GM12878 (cell line): ENCODE data around the gene SCGB3A1. TPM values are rescaled to one million over a fixed set of nuclear protein-coding genes. Genes with fewer than 3 reads are reported as not detected.

Experiments
- ATAC-seq: fragments of 200-7000 bp; cut with Tn5 transposase; 3 replicates; pipeline ENCODE4 v1.9.1; 2020; ENCODE audit warnings: mild to moderate bottlenecking, moderate library complexity
- Bru-seq: library from RNA; stranded (reverse); fragments of 400-500 nt; gene quantifications from one replicate; lab custom pipeline; 2021; lab: Mats Ljungman, UMichigan
- BruChase-seq, 2 experiments: library from RNA; stranded (reverse); fragments of 400-500 nt; gene quantifications; one replicate each; lab custom pipeline; 2021; lab: Mats Ljungman, UMichigan
- BruUV-seq: library from RNA; stranded (reverse); fragments of 400-500 nt; replicated peaks from 2 replicates; lab custom pipeline; 2021; lab: Mats Ljungman, UMichigan
- CTCF ChIA-PET: fragments of 300-600 bp; sonication (Branson Sonifier 250); formaldehyde crosslinking; extraction: SDS; loops from one replicate; lab custom pipeline; 2021; ENCODE audit warnings: inconsistent platforms; lab: Yijun Ruan, JAX
- POLR2A ChIA-PET: fragments of 350-600 bp; formaldehyde crosslinking; extraction: SDS; loops from one replicate; lab custom pipeline; 2021; ENCODE audit warnings: inconsistent platforms; lab: Charles Lee
- RAD21 ChIA-PET: fragments of 300-600 bp; sonication (Branson Sonifier 250); formaldehyde crosslinking; loops from one replicate; lab custom pipeline; 2023; ENCODE audit warnings: antibody characterized with exemption; ENCODE audit not compliant: unreplicated experiment; lab: Charles Lee
- SMC1A ChIA-PET: fragments of 300-600 bp; sonication (Branson Sonifier 250); formaldehyde crosslinking; loops from one replicate; lab custom pipeline; 2023; ENCODE audit not compliant: unreplicated experiment, uncharacterized antibody; lab: Charles Lee
- DNase-seq: peaks from one replicate; pipeline ENCODE4 v3.0.0-alpha.2; 2011; ENCODE audit warnings: low read depth, low spot score
- FAIRE-seq: peaks from 3 replicates; lab custom pipeline; 2011; peaks lifted over from hg19 to GRCh38; lab: Jason Lieb, UNC
- H2AFZ ChIP-seq: 2 replicates; pipeline ENCODE4 v1.6.0; 2011; ENCODE audit warnings: low read depth, low read length, control low read depth; ENCODE audit not compliant: control insufficient read depth
- H3K27ac ChIP-seq: 2 replicates; pipeline ENCODE4 v1.5.1; 2011; ENCODE audit warnings: control low read depth; ENCODE audit not compliant: control insufficient read depth, insufficient read depth
- H3K27me3 ChIP-seq, 2 experiments: replicated peaks in 1 of 2; 2 replicates each; pipeline versions ENCODE4 v1.6.0 to v1.6.1; 2011; ENCODE audit warnings: low read length in 1 of 2; ENCODE audit not compliant: control insufficient read depth in 2 of 2, insufficient read depth in 2 of 2
- H3K36me3 ChIP-seq, 2 experiments: 2 replicates each; pipeline ENCODE4 v1.5.1; 2011; ENCODE audit warnings: low read length in 1 of 2; ENCODE audit not compliant: control insufficient read depth in 2 of 2, insufficient read depth in 2 of 2
- H3K4me1 ChIP-seq: 2 replicates; pipeline ENCODE4 v1.6.1; 2011; ENCODE audit warnings: mild to moderate bottlenecking, low read length, moderate library complexity, mixed read lengths; ENCODE audit not compliant: control insufficient read depth, insufficient read depth
- H3K4me2 ChIP-seq: 2 replicates; pipeline ENCODE4 v1.6.0; 2011; ENCODE audit warnings: control low read depth; ENCODE audit not compliant: control insufficient read depth, insufficient read depth
- H3K4me3 ChIP-seq: fragments of 200-600 bp; sonication (generic); 2 replicates; pipeline ENCODE4 v1.5.1; 2016
- H3K79me2 ChIP-seq: 2 replicates; pipeline ENCODE4 v1.6.0; 2011; ENCODE audit warnings: low read length; ENCODE audit not compliant: control insufficient read depth, insufficient read depth
- H3K9ac ChIP-seq: 2 replicates; pipeline ENCODE4 v1.8.0; 2011; ENCODE audit warnings: low read length, control low read depth, mixed read lengths; ENCODE audit not compliant: control insufficient read depth, insufficient read depth
- H3K9me3 ChIP-seq: replicated peaks from 3 replicates; pipeline ENCODE4 v1.5.1; 2011; ENCODE audit warnings: mild to moderate bottlenecking, low read length; ENCODE audit not compliant: control insufficient read depth, insufficient read depth
- H4K20me1 ChIP-seq: 2 replicates; pipeline ENCODE4 v1.6.0; 2011; ENCODE audit not compliant: control insufficient read depth, insufficient read depth
- RAD51 ChIP-seq: fragments of 450-650 bp; IDR thresholded peaks from 2 replicates; pipeline ENCODE4 v1.6.1; 2016; ENCODE audit warnings: moderate library complexity, mild to moderate bottlenecking, inconsistent platforms
- SREBF1 ChIP-seq: IDR thresholded peaks from 2 replicates; pipeline ENCODE4 v1.6.1; 2012; ENCODE audit warnings: mild to moderate bottlenecking, low read length
- USF1 ChIP-seq: IDR thresholded peaks from 2 replicates; pipeline ENCODE4 v1.6.1; 2011; ENCODE audit warnings: borderline replicate concordance, low read depth, mild to moderate bottlenecking, moderate library complexity, mixed read lengths, low read length; ENCODE audit not compliant: insufficient read depth; ENCODE audit errors: extremely low read length
- WGBS: methylation state at CpG from one replicate; pipeline ENCODE4 v1.1.6; 2016; ENCODE audit warnings: low lambda C conversion rate; ENCODE audit not compliant: insufficient replicate concordance, insufficient coverage; ENCODE audit errors: missing lambda C conversion rate; 5-methylcytosine and 5-hydroxymethylcytosine counted together
- in situ Hi-C: fragments of 300-500 bp; cut with MboI; formaldehyde crosslinking; loops from 9 replicates; pipeline ENCODE4 v1.14.3; 2018; ENCODE audit warnings: mixed read lengths
- intact Hi-C: fragments of 100-400 bp; cut with micrococcal nuclease; formaldehyde crosslinking; loops from one replicate; pipeline ENCODE4 v1.14.2; 2022; ENCODE audit not compliant: unreplicated experiment
- long read RNA-seq, 2 experiments: library from polyadenylated mRNA; unstranded; transcript quantifications; one replicate each; pipeline ENCODE4 v2.0.0, GENCODE V29; 2019 to 2020
- polyA minus RNA-seq, 3 experiments: library from RNA; depleted of rRNA, polyadenylated mRNA; stranded (reverse); fragments of >200 nt; gene quantifications; 2 replicates each; pipeline ENCODE4 v1.2.3, GENCODE V29; 2011
- polyA plus RNA-seq, 11 experiments: library from polyadenylated mRNA; depleted of rRNA in 4 of 11; unstranded in 6 of 11; stranded (reverse) in 5 of 11; fragments of >200 nt; fragmentation: Nextera tagmentation in 4 of 11; fragmentation: Illumina TruSeq in 1 of 11; extraction: Ambion mirVana in 4 of 11; extraction: Trizol in 1 of 11; gene quantifications; 1 replicate in 1 of 11; 2 replicates in 10 of 11; pipeline versions ENCODE4 v1.2.1 to v1.2.3, GENCODE V29; 2011 to 2016; ENCODE audit warnings: inconsistent platforms in 2 of 11, missing spikeins in 2 of 11, low read depth in 1 of 11
- total RNA-seq, 4 experiments: library from RNA; depleted of rRNA in 3 of 4; stranded (reverse); fragments of >200 nt in 3 of 4; fragmentation: Illumina TruSeq in 1 of 4; extraction: Trizol in 1 of 4; gene quantifications; 2 replicates each; pipeline versions ENCODE4 v1.2.1 to v1.2.3, GENCODE V29; 2013 to 2021
- TF ChIP-seq, protein P1 (sequence below): IDR thresholded peaks from 2 replicates; pipeline ENCODE4 v1.6.1; 2011; ENCODE audit warnings: low read depth, low read length, improper control_type of control experiment, borderline replicate concordance

Gene SCGB3A1, protein sequence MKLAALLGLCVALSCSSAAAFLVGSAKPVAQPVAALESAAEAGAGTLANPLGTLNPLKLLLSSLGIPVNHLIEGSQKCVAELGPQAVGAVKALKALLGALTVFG
- total RNA-seq (2013; cell fraction: nucleolus; rRNA removed) = not detected in 2 replicates
- total RNA-seq (2014; rRNA removed) (not detected in 2 replicates), total RNA-seq (2014; rRNA removed; fragmentation: Illumina TruSeq; extraction: Trizol) (not detected in 2 replicates), total RNA-seq (2021) (0.46 TPM in 1 of 2 replicates, not detected in the other), polyA plus RNA-seq (2011; rRNA removed) (not detected in 2 replicates), polyA plus RNA-seq (2014; fragmentation: Illumina TruSeq; extraction: Trizol) (not detected in 2 replicates), polyA plus RNA-seq (2014; fragmentation: Nextera tagmentation; extraction: Ambion mirVana) (not detected), polyA plus RNA-seq (2014; rRNA removed) (not detected in 2 replicates), polyA plus RNA-seq (2016; fragmentation: Nextera tagmentation; extraction: Ambion mirVana) (not detected), polyA minus RNA-seq (2011; rRNA and poly(A)+ RNA removed) (not detected in 2 replicates), Bru-seq, nascent RNA (not detected), BruChase-seq, experiment 1, labeled RNA remaining after a 6-hour chase (not detected), BruChase-seq, experiment 2, labeled RNA remaining after a 2-hour chase (not detected)
- not detected for polyA plus RNA-seq (2011; ENCODE audit: low read depth)
- polyA plus RNA-seq (2011; cell fraction: cytosol; rRNA removed) = not detected in 2 replicates
- not detected in 2 replicates for polyA plus RNA-seq (2011; cell fraction: nucleus; rRNA removed)
- not detected in 2 replicates for polyA plus RNA-seq (2012)
- polyA minus RNA-seq (2011; cell fraction: cytosol; rRNA and poly(A)+ RNA removed) = not detected in 2 replicates
- polyA minus RNA-seq (2011; cell fraction: nucleus; rRNA and poly(A)+ RNA removed) = not detected in 2 replicates
- long read RNA-seq, experiment 1 = 0 reads
- long read RNA-seq, experiment 2 = 0 reads

DNA sequence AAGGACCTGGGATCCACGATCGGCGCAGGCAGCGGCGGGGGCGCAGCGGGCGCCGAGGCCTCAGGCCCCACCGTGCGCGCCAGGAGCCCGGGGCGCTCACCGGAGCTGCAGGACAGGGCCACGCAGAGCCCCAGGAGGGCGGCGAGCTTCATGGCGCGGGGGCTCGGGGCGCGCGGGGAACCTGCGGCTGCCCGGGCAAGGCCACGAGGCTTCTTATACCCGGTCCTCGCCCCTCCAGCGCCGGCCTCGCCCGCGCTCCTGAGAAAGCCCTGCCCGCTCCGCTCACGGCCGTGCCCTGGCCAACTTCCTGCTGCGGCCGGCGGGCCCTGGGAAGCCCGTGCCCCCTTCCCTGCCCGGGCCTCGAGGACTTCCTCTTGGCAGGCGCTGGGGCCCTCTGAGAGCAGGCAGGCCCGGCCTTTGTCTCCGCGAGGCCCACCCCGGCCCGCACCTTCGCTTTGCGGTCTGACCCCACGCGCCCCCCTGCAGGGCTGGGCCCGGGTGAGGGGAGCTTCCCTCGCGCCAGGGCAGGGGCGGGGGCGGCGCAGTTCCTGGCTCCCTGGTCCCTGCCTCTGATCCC lies at the start of gene SCGB3A1:
Gene SCGB3A1 (minus strand): TSS at position 189 of the 577 bp plus-strand sequence. CDS start 37 bp downstream, at position 152.
- in situ Hi-C loops (no loop called here), intact Hi-C loops (no loop called here)
- H3K79me2 ChIP-seq = no peaks in the 10 kb centered on the region
- FAIRE-seq = no peak
- H4K20me1 ChIP-seq = no peaks in the 10 kb centered on the region
- RAD21 ChIA-PET = no interaction called here
- BruUV-seq = no TSS peak
- H3K9ac ChIP-seq = no peak within 1 kb of the TSS
- H3K36me3 ChIP-seq = no peaks in the 10 kb centered on the region
- H3K9me3 ChIP-seq = no peaks in the 10 kb centered on the region
- CTCF ChIA-PET = no interaction called here
- SMC1A ChIA-PET = no interaction called here
- peaks cover 0 to 3% of the 10 kb centered on the region in 2 experiments; a peak in 1 of 4 replicates for H3K27me3 ChIP-seq
- H3K27ac ChIP-seq = no peak within 1 kb of the TSS
- no peak within 1 kb of the TSS for H3K4me3 ChIP-seq
- POLR2A ChIA-PET = no interaction called here
- 38% methylated on average over 49 of the region's 60 CpGs for WGBS
- no peak within 1 kb of the TSS for H2AFZ ChIP-seq
- TF ChIP-seq, protein P1, sequence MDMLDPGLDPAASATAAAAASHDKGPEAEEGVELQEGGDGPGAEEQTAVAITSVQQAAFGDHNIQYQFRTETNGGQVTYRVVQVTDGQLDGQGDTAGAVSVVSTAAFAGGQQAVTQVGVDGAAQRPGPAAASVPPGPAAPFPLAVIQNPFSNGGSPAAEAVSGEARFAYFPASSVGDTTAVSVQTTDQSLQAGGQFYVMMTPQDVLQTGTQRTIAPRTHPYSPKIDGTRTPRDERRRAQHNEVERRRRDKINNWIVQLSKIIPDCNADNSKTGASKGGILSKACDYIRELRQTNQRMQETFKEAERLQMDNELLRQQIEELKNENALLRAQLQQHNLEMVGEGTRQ = no peak
- TF ChIP-seq RAD51 (no peak), USF1 (no peak), SREBF1 (no peak)
- ATAC-seq = no peak
- no peak within 1 kb of the TSS; the same call in 1 of the 2 replicates for H3K4me2 ChIP-seq
- DNase-seq = no peak
- no peaks in the 10 kb centered on the region for H3K4me1 ChIP-seq
